Left ventricle myocardium inferior (tissue), 1 donor: Measurements from ENCODE around the gene HRAS. TPM values are rescaled to one million over a fixed set of nuclear protein-coding genes. Genes with fewer than 3 reads are reported as not detected.

ENCODE experiments used
- DNase-seq: peaks from one replicate; pipeline ENCODE4 v3.0.0-alpha.2; 2020
- H3K27ac ChIP-seq: fragments of 200-600 bp; replicated peaks from 2 replicates; pipeline ENCODE4 v1.8.0; 2021
- H3K27me3 ChIP-seq: fragments of 200-600 bp; 2 replicates; pipeline ENCODE4 v1.8.0; 2021; ENCODE audit warnings: low read depth
- H3K36me3 ChIP-seq: fragments of 200-600 bp; 2 replicates; pipeline ENCODE4 v1.8.0; 2021
- H3K4me1 ChIP-seq: fragments of 200-600 bp; 2 replicates; pipeline ENCODE4 v1.8.0; 2021
- H3K4me3 ChIP-seq: fragments of 200-600 bp; 2 replicates; pipeline ENCODE4 v1.8.0; 2021; ENCODE audit warnings: mild to moderate bottlenecking, moderate library complexity
- H3K9me3 ChIP-seq: fragments of 200-600 bp; replicated peaks from 2 replicates; pipeline ENCODE4 v1.8.0; 2021
- CTCF ChIP-seq: fragments of 200-600 bp; IDR thresholded peaks from 2 replicates; pipeline ENCODE4 v1.8.0; 2021; ENCODE audit warnings: antibody characterized with exemption, mild to moderate bottlenecking, borderline replicate concordance
- intact Hi-C: fragments of 100-400 bp; cut with micrococcal nuclease; formaldehyde crosslinking; loops from one replicate; pipeline ENCODE4 v1.11.0; 2022
- total RNA-seq: library from RNA; stranded (reverse); fragmentation: NEBNext Ultra II Directional; extraction: Animal tissue kit (Norgen Biotek cat#: 25700); gene quantifications from one replicate; pipeline ENCODE4 v1.2.1, GENCODE V29; 2021
- donor health status: DM: no; HTN: yes; CAD: no; lungs with severe emphysema.

Gene HRAS
- total RNA-seq, 1 donor from 2014 or later = 55.9 TPM

- no peak overlapping the region for H3K27ac ChIP-seq
- no peaks in the 10 kb centered on the region for H3K9me3 ChIP-seq
- intact Hi-C loops = no loop called here
- H3K36me3 ChIP-seq = peaks cover 54% of the 10 kb centered on the region
- no peak overlapping the region for H3K4me3 ChIP-seq
- no peak for TF ChIP-seq CTCF
- DNase-seq = no peak
- H3K27me3 ChIP-seq = no peaks in the 10 kb centered on the region
- no peaks in the 10 kb centered on the region for H3K4me1 ChIP-seq
Measured at GRCh38 chr11:489610-490185, 45.7 kb downstream of the HRAS start.

GRCh38 chr11:488992-489391, 46.4 kb downstream of the HRAS start:
- no peaks in the 10 kb centered on the region for H3K9me3 ChIP-seq
- TF ChIP-seq CTCF = no peak
- H3K27ac ChIP-seq = no peak overlapping the region
- H3K4me1 ChIP-seq = peaks cover 2% of the 10 kb centered on the region
- H3K36me3 ChIP-seq = peaks cover 47% of the 10 kb centered on the region
- H3K4me3 ChIP-seq = no peak overlapping the region
- H3K27me3 ChIP-seq = no peaks in the 10 kb centered on the region
- no peak for DNase-seq
- intact Hi-C loops = no loop called here

GRCh38 chr11:488579-488978, 46.8 kb downstream of the HRAS start:
- Histone ChIP-seq H3K36me3 (peaks cover 43% of the 10 kb centered on the region), H3K4me3 (no peak overlapping the region), H3K4me1 (peaks cover 5% of the 10 kb centered on the region), H3K27ac (no peak overlapping the region), H3K27me3 (no peaks in the 10 kb centered on the region), H3K9me3 (no peaks in the 10 kb centered on the region)
- no peak for DNase-seq
- intact Hi-C loops = no loop called here
- TF ChIP-seq CTCF = no peak

GRCh38 chr11:488062-488461, 47.3 kb downstream of the HRAS start:
- Histone ChIP-seq H3K4me3 (no peak overlapping the region), H3K27ac (no peak overlapping the region), H3K36me3 (peaks cover 38% of the 10 kb centered on the region), H3K27me3 (no peaks in the 10 kb centered on the region), H3K4me1 (peaks cover 5% of the 10 kb centered on the region), H3K9me3 (no peaks in the 10 kb centered on the region)
- no peak for TF ChIP-seq CTCF
- no peak for DNase-seq
- intact Hi-C loops = no loop called here

GRCh38 chr11:487571-488021, 47.8 kb downstream of the HRAS start:
- H3K4me3 ChIP-seq = no peak overlapping the region
- H3K27me3 ChIP-seq = no peaks in the 10 kb centered on the region
- TF ChIP-seq CTCF = no peak
- no peaks in the 10 kb centered on the region for H3K9me3 ChIP-seq
- intact Hi-C loops = no loop called here
- H3K27ac ChIP-seq = no peak overlapping the region
- no peak for DNase-seq
- peaks cover 5% of the 10 kb centered on the region for H3K4me1 ChIP-seq
- H3K36me3 ChIP-seq = peaks cover 33% of the 10 kb centered on the region

DNA sequence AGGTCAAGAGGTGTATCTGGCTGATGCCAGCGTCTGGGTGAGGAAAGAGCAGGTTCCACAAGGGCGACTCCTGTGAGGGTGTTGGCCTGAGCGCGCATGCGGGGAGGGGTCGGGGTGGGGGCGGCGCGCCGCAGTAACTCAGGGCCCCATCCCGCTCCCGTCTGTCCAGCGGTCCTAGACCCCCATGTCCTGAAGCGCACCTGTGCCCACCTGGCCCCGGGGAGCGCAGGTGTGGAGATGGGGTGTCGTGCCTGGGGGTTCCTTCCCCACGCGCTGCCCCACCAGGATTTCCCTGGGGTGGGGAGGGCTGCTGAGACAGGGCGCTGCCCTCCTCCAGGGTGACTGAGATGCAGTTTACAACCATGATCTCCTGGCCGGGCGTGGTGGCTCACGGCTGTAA, 49.2 kb downstream of the HRAS start:
- TF ChIP-seq CTCF = no peak
- peaks cover 30% of the 10 kb centered on the region for H3K36me3 ChIP-seq
- H3K4me3 ChIP-seq = no peak overlapping the region
- peaks cover 5% of the 10 kb centered on the region for H3K4me1 ChIP-seq
- no peaks in the 10 kb centered on the region for H3K9me3 ChIP-seq
- DNase-seq = no peak
- H3K27ac ChIP-seq = no peak overlapping the region
- H3K27me3 ChIP-seq = no peaks in the 10 kb centered on the region
- intact Hi-C loops = no loop called here
